NT2/D1 (cell line): ENCODE measurements around the gene ARGLU1.

Source experiments
- YY1 ChIP-seq: IDR thresholded peaks from 2 replicates; pipeline ENCODE4 v1.6.1; 2011; ENCODE audit not compliant: insufficient read length, insufficient read depth
- ZNF274 ChIP-seq: IDR thresholded peaks from 2 replicates; pipeline ENCODE4 v1.6.1; 2011; ENCODE audit warnings: mild to moderate bottlenecking, low read depth, low read length

GRCh38 chr13:106505295-106505694, 62.6 kb downstream of the ARGLU1 start:
- TF ChIP-seq ZNF274 (no peak), YY1 (no peak)
